Activated CD4-positive, alpha-beta T cell treated with anti-CD3 and anti-CD28 coated beads, Interleukin-2, amount 50 U/mL, for 24 hours (primary cell): ENCODE results near the gene FBXL4.

Experiments
- DNase-seq, 2 donors: peaks; one replicate each; pipeline ENCODE4 v3.0.0-alpha.2; 2020; ENCODE audit warnings: low read depth in 1 of 2, low spot score in 1 of 2

The FBXL4 gene

DNA sequence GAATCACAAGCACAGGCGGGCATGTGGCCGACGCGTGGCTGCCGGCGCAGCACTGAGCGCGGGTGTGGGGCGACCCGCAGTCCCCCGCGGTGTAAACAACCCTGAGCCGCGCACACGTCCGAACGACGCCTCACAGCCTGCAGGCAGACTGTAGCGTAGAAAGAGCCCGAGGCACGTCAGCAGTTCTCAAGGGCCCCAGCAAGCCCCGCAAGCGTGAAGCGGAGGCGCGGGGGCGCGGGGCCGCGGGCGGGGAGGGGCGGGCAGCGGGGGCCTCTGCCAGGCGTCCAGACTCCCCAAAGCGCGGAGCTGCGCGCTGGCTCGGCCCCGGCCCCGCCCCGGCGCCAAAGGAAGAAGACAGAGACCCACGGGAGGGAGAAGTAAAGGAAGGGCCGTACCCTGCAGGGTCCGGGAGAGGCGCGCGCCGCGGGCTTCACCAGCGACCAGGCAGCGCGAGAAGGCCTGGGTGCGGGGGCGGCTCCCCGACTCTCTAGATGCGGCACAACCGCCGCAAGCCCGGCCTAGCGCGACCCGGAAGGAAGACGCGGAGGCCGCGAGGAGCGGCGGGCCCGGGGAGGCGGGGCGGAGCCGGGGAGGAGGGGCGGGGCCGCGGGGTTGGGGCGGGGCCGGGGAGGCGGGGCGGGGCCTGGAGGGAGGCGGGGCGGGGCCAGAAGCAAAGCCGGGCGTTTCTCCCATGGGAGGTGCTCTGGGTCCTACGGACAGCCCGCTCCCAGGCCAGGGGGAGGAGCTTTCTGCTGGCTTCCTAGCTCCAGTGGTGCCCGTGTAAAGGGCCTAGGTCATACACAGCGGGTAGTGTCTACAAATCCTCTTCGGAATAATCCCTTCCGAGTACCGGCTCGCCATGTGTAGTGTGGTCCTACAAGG is at the start of gene FBXL4:
Gene FBXL4 (minus strand): TSS at position 536 of the 882 bp plus-strand sequence. CDS start 20,958 bp downstream, outside the sequence.
- DNase-seq = peak; percentile 71 to 75

GRCh38 chr6:98995116-98995515 is 47.4 kb upstream of the FBXL4 start:
- no peak for DNase-seq

- DNase-seq = no peak
Observed at GRCh38 chr6:98992535-98992934, 44.8 kb upstream of the FBXL4 start.

DNA sequence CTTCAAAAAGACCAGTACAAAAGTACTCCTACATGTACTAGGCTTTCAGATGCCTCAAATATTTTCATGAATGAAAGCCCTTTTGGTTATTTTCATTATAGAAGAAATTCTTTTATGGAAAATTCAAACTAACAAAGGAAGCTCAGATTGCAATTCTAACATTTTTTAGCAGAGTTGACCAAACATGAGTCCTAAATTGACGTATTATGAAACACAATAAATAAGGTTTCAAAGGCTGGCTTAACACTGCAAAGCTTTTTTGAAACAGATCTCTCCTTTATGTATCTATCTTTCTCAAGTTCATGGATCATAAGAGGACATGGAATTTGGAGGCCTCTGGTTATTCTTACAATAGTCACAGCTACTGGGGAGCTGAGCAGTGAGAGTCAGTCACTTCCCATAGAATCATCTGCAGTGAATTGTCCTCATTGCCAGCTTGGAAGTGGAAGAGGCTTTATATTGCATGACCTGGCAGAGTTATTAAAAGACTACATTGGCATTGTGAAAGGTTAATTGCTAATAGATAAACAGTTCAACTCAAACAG is 38.4 kb upstream of the FBXL4 start:
- no peak for DNase-seq

- no peak for DNase-seq
Observed at GRCh38 chr6:98985391-98985790, 37.6 kb upstream of the FBXL4 start.

DNA sequence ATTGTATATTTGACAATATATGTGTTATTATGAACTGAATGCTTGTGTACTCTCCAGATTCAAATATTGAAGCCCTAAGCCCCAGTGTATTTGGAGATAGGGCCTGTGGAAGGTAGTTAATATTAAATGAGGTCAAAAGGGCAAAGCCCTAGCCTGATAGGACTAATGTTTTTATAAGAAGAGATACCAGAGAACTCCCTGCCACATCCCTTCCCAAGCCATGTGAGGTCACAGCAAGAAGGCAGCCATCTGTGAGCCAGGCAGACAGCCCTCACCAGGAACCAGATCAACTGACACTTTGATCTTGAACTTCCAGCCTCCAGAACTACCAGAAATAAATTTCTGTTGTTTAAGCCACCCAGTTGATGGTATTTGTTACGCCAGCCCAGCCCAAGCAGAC is 36.4 kb upstream of the FBXL4 start:
- no peak for DNase-seq

DNA sequence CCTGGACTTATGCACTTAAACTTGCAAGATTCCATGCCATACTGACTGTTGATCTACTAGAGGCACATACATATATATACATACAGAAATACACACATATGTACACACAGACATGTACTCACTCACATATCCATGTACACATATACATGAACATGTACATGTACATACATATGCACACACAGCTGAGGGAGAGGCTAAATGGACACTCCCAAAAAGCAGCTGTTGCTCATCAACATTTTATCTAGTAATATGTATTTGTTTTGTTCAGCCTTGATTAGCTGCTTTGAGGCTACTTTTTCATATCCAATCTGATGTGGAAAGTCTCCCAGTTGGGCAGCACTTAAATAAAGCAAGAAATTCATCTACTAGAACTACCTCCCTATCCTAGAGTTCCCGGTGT is 33.7 kb upstream of the FBXL4 start:
- no peak for DNase-seq

GRCh38 chr6:98980819-98981218 is 33.1 kb upstream of the FBXL4 start:
- DNase-seq = no peak

DNA sequence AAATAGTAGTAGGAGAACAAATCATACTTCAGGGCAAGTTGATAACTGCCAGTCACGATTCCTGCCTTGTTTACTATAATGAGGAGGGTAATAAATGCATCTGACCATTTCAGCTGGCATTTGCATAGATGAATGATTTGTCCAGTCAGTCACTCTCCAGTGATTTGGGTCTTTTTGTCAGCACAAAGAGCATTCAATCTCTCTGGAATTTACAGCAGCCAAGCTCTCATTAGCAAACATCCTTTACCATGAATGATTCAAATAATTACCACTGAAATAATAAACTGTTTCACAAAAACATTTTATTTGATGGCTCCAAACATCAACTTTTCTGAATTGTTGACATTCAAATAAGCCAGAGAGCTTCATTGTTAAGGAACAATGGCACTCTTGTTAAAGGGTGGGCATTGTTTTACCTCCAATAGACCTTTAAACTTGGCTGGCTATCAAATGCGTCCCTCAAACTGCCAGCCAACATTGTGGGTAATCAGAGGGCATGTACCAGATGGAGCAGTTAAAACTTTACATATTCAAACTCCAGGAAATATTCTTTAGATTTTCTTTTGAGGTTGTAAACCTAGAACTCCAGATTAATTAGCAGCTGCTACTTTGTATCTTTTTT is 30.0 kb upstream of the FBXL4 start:
- no peak for DNase-seq

GRCh38 chr6:98976674-98977385 is 29.1 kb upstream of the FBXL4 start:
- no peak for DNase-seq

- DNase-seq = no peak
Observed at GRCh38 chr6:98975421-98975820, 27.7 kb upstream of the FBXL4 start.

DNA sequence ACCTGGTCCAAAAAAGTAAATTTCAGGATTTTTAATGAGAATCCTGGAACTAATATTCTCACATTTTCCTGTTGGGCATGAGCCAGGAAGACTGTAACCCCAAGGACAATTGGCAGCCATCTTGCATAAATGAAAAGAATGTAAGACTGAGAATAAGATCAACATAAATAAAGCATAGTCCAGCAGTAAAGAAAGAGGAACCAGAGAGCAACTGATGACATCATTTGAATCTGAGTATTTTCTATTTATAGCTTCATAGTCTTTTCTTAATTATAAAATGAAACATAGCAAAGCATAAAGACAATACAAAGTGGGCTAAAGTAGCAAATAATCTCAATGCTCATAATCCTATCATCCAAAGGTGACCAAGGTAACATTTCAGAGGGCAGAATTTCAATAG is 26.6 kb upstream of the FBXL4 start:
- DNase-seq = no peak

- no peak for DNase-seq
Observed at GRCh38 chr6:98973571-98973970, 25.8 kb upstream of the FBXL4 start.

GRCh38 chr6:98971303-98971702 is 23.6 kb upstream of the FBXL4 start:
- no peak for DNase-seq

- no peak for DNase-seq
Observed at GRCh38 chr6:98970469-98970868, 22.7 kb upstream of the FBXL4 start.

DNA sequence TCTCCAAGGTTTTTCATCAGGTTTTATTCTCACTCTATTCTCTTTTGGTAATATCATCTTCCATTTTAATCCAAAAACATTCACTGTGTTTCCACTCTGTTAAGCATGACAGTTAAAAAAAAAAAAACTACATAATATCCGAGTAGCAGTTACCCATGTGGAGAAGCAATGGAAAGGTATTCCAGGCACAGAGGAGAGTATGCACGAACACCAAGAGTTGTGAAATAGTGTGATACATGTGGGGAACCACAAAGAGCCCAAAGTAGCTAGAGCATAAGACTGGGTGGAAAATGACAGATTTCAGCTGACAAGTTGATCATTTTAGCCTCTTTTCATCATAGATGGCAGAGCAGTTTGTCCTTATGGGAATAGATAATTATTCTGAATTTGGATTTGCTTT is 19.9 kb upstream of the FBXL4 start:
- DNase-seq = no peak

- no peak for DNase-seq
Observed at GRCh38 chr6:98959631-98960030, 11.9 kb upstream of the FBXL4 start.

DNA sequence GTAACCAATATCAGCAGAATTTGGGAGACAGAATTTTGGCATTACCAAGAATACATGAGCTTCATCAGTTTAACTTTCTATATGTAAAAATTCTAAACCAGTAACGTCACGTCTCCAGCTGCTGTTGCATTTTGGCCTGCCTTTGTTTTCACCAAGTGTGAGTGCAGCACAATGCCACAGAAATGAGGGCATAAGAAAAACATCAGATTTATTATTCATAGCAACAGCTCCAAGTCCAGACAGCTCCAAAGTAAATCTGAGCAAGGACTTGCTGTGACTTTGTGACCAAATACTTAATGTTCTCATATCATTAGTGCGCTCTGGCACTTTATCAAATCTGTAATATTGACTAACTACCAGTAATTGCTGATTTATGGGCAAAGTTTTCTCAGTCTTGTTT is 11.0 kb upstream of the FBXL4 start:
- DNase-seq = no peak

- DNase-seq = no peak
Observed at GRCh38 chr6:98957450-98957849, 9.7 kb upstream of the FBXL4 start.

- no peak for DNase-seq
Observed at GRCh38 chr6:98949589-98949988, 1.8 kb upstream of the FBXL4 start.

DNA sequence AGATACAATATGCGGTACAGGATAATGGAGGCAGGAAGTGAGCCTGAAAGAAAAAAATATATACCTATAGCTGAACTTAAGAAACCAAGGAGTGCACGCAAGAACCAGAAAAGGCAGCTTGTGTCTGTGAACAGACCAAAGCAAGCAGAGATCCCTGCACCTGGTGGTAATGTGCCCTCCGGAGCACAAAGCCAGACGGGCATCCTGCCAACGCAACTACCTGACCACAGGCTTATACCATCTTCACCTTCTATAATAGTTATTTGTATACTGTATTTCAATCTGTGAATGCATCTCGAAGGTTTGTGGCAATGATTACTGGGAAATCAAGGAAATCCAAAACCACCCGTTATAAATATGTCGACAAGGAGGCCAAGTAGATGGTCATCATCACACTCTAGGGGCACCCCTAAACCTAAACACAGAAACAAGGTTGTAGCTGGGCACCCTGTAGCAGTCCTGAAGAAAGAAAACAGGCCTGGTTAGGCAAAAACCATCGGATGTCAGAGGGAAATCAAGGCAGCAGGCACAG is 801 bp downstream of the FBXL4 start:
- peak; percentile 2 to 4 for DNase-seq
